Prostate gland (tissue), 2 donors: ENCODE results near the gene DLG2.

Experiments
- CTCF ChIP-seq, 4 experiments: fragments of 200-600 bp in 2 of 4; fragments of 450-650 bp in 2 of 4; sonication (generic) in 2 of 4; IDR thresholded peaks; 1 replicate in 3 of 4; 2 replicates in 1 of 4; pipeline ENCODE4 v1.5.1; 2016 to 2019; ENCODE audit warnings: antibody characterized with exemption in 4 of 4, mild to moderate bottlenecking in 2 of 4, moderate library complexity in 2 of 4
- POLR2A ChIP-seq: fragments of 450-650 bp; IDR thresholded peaks from one replicate; pipeline ENCODE4 v1.6.1; 2016; ENCODE audit warnings: antibody characterized with exemption, mild to moderate bottlenecking
- POLR2AphosphoS5 ChIP-seq: sonication (generic); formaldehyde crosslinking; IDR thresholded peaks from one replicate; pipeline ENCODE4 v1.6.1; 2017; ENCODE audit warnings: antibody characterized with exemption

DNA sequence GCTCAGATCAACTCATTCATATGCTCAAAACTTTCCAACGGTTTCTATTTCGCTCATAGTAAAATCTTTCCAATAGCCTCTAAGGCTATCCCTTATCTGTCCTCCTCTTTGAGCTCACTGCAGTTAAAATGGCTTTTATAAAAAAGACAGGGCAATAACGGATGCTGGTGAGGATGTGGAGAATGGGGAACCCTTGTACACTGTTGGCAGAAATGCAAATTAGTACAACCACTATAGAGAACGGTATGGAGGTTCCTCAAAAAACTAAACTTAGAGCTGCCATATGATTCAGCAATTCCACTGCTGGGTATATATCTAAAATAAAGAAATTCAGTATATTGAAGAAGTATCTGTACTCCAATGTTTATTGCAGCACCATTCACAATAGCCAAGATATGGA lies 345.6 kb downstream of the DLG2 start:
- TF ChIP-seq CTCF (IDR thresholded peaks at IDR 0.05) (no peak), POLR2A (no peak), POLR2AphosphoS5 (no peak)
